Stomach (tissue), 9 donors: ENCODE measurements around the gene NECAB3. TPM values are rescaled to one million over a fixed set of nuclear protein-coding genes. Genes with fewer than 3 reads are reported as not detected.

Source experiments
- DNase-seq, 2 donors: peaks; one replicate each; pipeline versions ENCODE4 v3.0.0 to v3.0.0-alpha.2; 2013 to 2019
- H3K27ac ChIP-seq, 5 donors: fragments of 200-600 bp in 4 of 5; sonication (generic) in 4 of 5; one replicate each; pipeline ENCODE4 v1.5.1; 2013 to 2019; ENCODE audit warnings: mild to moderate bottlenecking in 1 of 5, moderate library complexity in 1 of 5
- H3K27me3 ChIP-seq, 3 donors: fragments of 200-600 bp; sonication (generic); one replicate each; pipeline ENCODE4 v1.5.1; 2017 to 2019; ENCODE audit warnings: mixed run types in 1 of 3
- H3K36me3 ChIP-seq, 4 donors: fragments of 200-600 bp; sonication (generic); 1 replicate in 3 of 4; 2 replicates in 1 of 4; pipeline ENCODE4 v1.5.1; 2016 to 2019
- H3K4me1 ChIP-seq, 4 donors: fragments of 200-600 bp; sonication (generic); one replicate each; pipeline ENCODE4 v1.5.1; 2016 to 2019
- H3K4me3 ChIP-seq, 4 donors: fragments of 200-600 bp; sonication (generic) in 3 of 4; one replicate each; pipeline ENCODE4 v1.5.1; 2016 to 2019; ENCODE audit warnings: mild to moderate bottlenecking in 1 of 4
- H3K9me3 ChIP-seq, 4 donors: fragments of 200-600 bp; sonication (generic); one replicate each; pipeline ENCODE4 v1.5.1; 2016 to 2019
- EP300 ChIP-seq: sonication (generic); formaldehyde crosslinking; IDR thresholded peaks from one replicate; pipeline ENCODE4 v1.6.1; 2017; ENCODE audit warnings: antibody characterized with exemption
- POLR2A ChIP-seq, 4 donors: fragments of 450-650 bp; IDR thresholded peaks; one replicate each; pipeline ENCODE4 v1.6.1; 2016; ENCODE audit warnings: antibody characterized with exemption in 4 of 4, control low read depth in 2 of 4, mild to moderate bottlenecking in 1 of 4, moderate library complexity in 1 of 4
- POLR2AphosphoS5 ChIP-seq, 3 donors: sonication (generic); formaldehyde crosslinking; IDR thresholded peaks; one replicate each; pipeline ENCODE4 v1.6.1; 2016; ENCODE audit warnings: antibody characterized with exemption in 3 of 3
- WGBS, 5 donors: extraction: QIAGEN DNeasy Blood & Tissue Kit in 3 of 5; methylation state at CpG; one replicate each; pipeline versions ENCODE4 v1.1.5 to v1.1.7; 2013 to 2018; 5-methylcytosine and 5-hydroxymethylcytosine counted together
- intact Hi-C: fragments of 100-400 bp; cut with DNase I; formaldehyde crosslinking; loops from one replicate; pipeline ENCODE4 v1.15.1; 2023; ENCODE audit warnings: low total_unique reads
- polyA plus RNA-seq, 3 donors: library from polyadenylated mRNA; stranded (reverse); fragments of 200-250 nt; gene quantifications; one replicate each; pipeline ENCODE4 v1.2.3, GENCODE V29; 2013
- total RNA-seq, 5 donors: library from RNA; depleted of rRNA; stranded (reverse); fragments of >200 nt; gene quantifications; one replicate each; pipeline versions ENCODE4 v1.1.0 to v1.2.3, GENCODE V29; 2014 to 2016
- TF ChIP-seq, protein P1 (sequence below), 7 experiments: fragments of 450-650 bp in 4 of 7; fragments of 200-600 bp in 3 of 7; sonication (generic) in 3 of 7; IDR thresholded peaks; one replicate each; pipeline ENCODE4 v1.5.1; 2016 to 2019; ENCODE audit warnings: antibody characterized with exemption in 7 of 7, control low read depth in 2 of 7, mild to moderate bottlenecking in 1 of 7
- donor health status: healthy with polysubstance abuse.
- donor health status: Bipolar disorder and iron deficiency.
- donor health status: healthy.

Gene NECAB3
- total and polyA plus RNA-seq, 8 donors = 28.1 to 335 (median 68.9) TPM

DNA sequence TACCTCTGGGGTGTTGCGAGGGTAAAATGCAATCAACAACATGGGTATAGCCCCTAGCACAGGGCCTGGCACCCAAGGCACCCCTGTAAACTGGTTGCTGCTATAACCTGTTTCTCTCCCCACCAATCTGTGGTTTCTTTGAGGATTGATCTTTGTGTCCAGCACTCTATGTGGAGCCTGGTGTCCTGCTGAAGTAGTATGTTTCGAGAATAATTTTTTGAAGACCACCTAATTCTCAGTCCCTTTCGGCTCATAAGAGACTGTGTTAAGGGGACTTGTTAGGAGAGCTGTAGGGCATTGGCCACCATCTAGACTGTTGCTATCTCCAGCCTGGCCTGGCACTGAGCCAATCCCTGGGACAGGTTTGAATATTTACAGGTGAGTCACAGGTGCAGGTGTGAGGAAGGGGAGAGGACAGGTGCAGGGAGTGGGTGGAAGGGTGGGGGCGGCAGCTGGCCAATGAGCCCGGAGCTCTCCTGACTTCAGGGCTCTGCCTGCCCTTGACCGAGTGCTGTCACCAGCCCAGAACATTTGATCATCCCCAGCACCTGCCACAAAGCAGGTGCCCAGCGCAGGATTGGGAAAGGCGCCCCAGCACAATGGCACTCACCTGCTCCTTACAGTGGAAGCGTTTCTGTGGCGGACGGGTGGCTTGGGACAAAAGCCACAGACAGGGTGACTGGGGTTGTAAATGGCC lies 20.2 kb downstream of the NECAB3 start:
- peaks cover 11 to 32% (median 28%) of the 10 kb centered on the region in 4 donors for H3K36me3 ChIP-seq
- peak in 2 of 3 donors; percentile 37 to 72 for TF ChIP-seq POLR2AphosphoS5 (IDR thresholded peaks at IDR 0.05)
- no peak for TF ChIP-seq EP300
- TF ChIP-seq, protein P1, sequence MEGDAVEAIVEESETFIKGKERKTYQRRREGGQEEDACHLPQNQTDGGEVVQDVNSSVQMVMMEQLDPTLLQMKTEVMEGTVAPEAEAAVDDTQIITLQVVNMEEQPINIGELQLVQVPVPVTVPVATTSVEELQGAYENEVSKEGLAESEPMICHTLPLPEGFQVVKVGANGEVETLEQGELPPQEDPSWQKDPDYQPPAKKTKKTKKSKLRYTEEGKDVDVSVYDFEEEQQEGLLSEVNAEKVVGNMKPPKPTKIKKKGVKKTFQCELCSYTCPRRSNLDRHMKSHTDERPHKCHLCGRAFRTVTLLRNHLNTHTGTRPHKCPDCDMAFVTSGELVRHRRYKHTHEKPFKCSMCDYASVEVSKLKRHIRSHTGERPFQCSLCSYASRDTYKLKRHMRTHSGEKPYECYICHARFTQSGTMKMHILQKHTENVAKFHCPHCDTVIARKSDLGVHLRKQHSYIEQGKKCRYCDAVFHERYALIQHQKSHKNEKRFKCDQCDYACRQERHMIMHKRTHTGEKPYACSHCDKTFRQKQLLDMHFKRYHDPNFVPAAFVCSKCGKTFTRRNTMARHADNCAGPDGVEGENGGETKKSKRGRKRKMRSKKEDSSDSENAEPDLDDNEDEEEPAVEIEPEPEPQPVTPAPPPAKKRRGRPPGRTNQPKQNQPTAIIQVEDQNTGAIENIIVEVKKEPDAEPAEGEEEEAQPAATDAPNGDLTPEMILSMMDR (IDR thresholded peaks at IDR 0.05) = no peak
- TF ChIP-seq POLR2A (IDR thresholded peaks at IDR 0.05) = no peak
- H3K4me1 ChIP-seq = peaks cover 39 to 54% (median 50%) of the 10 kb centered on the region in 4 donors
- no peak overlapping the region for H3K4me3 ChIP-seq
- H3K9me3 ChIP-seq = no peaks in the 10 kb centered on the region
- H3K27me3 ChIP-seq = no peaks in the 10 kb centered on the region
- H3K27ac ChIP-seq = peak overlapping the region; percentile 65 to 80 (median 70)
- 39 to 75% (median 58%) methylated on average over 4 to 11 of the region's 11 CpGs for WGBS, 5 donors
- intact Hi-C loops = no loop called here
- DNase-seq = peak; percentile 94 to 95

DNA sequence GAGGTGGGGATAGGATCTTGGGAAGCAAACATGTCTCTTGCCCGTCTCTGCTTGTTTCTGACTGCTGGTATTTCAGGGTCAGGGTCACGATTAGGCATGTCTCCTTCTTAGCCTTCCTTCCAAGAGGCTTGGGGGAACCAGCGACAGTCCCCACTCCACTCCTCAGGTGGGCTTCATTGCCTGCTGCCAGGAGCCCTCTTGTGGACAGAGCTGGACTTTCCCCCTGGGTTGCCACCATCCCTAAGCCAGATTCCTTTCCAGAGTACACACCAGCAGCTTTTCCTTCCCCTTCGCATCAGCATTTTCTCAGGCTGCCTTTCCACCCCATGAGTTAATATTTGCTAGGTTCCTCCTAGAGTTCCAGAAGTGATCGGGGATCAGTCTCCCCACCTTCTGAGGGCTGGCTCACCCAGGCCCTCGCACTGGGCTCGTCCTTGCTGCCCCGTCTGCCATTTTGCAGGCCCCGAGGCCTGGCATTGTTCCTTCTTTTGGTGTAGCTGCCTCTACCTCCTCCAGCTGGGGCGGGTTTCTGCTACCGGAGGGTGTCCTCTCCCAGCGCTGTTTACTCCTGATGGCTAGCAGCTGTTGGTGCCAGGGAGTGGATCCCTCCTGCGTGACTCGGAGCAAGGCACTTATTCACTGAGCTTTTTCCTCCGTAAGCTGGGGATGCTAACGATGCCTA lies 20.9 kb downstream of the NECAB3 start:
- no peaks in the 10 kb centered on the region for H3K27me3 ChIP-seq
- peak overlapping the region; percentile 65 to 80 (median 70) for H3K27ac ChIP-seq
- peaks cover 4 to 25% (median 21%) of the 10 kb centered on the region in 4 donors for H3K36me3 ChIP-seq
- H3K9me3 ChIP-seq = no peaks in the 10 kb centered on the region
- peak overlapping the region in 3 of 4 donors; percentile 7 to 17 (median 10) for H3K4me3 ChIP-seq
- 21 to 30% (median 27%) methylated on average over 15 to 16 of the region's 16 CpGs for WGBS, 5 donors
- TF ChIP-seq POLR2AphosphoS5 (IDR thresholded peaks at IDR 0.05) (peak in 2 of 3 donors; percentile 41 to 47), POLR2A (IDR thresholded peaks at IDR 0.05) (no peak), EP300 (no peak)
- TF ChIP-seq, protein P1 (IDR thresholded peaks at IDR 0.05) = peak in 6 of 7 experiments; percentile 5 to 79 (median 72)
- intact Hi-C loops = no loop called here
- peaks cover 45 to 61% (median 57%) of the 10 kb centered on the region in 4 donors for H3K4me1 ChIP-seq
- DNase-seq = peak; percentile 71 to 91

DNA sequence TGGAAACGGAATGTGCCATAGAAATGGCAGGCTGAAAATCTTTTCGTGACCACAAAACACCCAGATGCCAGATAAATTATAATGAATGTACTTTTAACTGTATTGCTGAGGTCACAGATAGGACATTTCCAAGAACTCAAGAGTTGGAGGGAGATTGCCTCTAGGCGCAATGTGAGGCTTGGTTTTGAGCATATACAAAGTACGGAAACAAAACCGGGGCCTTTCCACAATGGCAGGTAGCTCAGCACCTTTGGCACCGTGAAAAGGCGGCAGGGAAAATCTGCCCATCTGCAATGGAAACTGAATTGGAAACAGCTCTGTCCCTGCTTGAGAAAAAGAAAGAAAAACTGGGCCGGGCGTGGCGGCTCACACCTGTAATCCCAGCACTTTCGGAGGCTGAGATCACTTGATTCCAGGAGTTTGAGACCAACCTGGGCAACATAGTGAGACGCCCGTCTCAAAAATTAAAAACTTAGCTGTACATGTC lies 22.6 kb downstream of the NECAB3 start:
- Histone ChIP-seq H3K36me3 (peaks cover 0 to 7% (median 3%) of the 10 kb centered on the region in 4 donors), H3K4me3 (no peak overlapping the region), H3K27ac (peak overlapping the region; percentile 15 to 79 (median 59)), H3K9me3 (no peaks in the 10 kb centered on the region), H3K4me1 (peaks cover 63 to 79% (median 71%) of the 10 kb centered on the region in 4 donors), H3K27me3 (no peaks in the 10 kb centered on the region)
- no peak for TF ChIP-seq POLR2AphosphoS5 (IDR thresholded peaks at IDR 0.05)
- TF ChIP-seq EP300 = no peak
- TF ChIP-seq, protein P1 (IDR thresholded peaks at IDR 0.05) = no peak
- TF ChIP-seq POLR2A (IDR thresholded peaks at IDR 0.05) = no peak
- peak in 1 of 2 donors; percentile 56 for DNase-seq
- 27 to 60% (median 46%) methylated on average over 13 of the region's 13 CpGs for WGBS, 5 donors
- intact Hi-C loops = no loop called here

DNA sequence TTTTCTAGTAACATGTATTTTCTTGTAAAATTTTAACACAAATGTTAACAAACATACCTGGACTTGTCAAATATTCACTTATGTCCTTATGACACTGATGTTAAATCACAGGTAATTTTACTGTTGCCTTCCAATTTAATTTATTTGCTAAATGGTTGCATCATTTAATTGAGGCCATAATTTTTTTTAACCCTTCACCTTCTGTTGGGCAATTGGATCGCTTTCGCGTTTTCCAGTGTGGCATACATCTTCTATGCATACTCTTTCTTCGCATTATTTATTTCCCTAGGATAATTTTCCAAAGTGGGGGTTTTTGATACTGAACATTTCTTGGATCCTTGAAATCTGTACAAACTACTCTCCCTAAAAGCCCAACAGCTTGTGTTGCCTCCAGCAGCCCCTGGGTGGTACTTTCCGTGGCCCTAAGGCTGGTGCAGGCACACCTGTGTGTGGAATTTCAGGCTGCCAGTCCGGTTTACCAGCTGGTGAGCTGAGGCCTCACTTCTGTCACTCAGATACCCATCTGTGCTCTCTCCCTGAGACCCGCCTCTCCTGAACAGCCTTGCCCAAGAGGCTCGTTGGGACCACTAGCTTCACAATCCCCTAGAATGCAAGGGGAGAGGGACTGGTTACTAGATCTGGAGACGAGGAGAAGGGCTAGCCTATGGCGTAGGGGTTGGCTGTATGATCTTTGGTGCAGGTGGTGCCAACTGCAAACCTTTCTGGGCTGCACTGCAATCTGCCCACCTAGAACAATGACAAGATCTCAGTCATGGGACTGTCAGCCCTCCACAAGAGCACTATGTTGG lies 23.3 kb downstream of the NECAB3 start:
- H3K27me3 ChIP-seq = no peaks in the 10 kb centered on the region
- intact Hi-C loops = no loop called here
- no peak overlapping the region for H3K4me3 ChIP-seq
- no peak for TF ChIP-seq POLR2AphosphoS5 (IDR thresholded peaks at IDR 0.05)
- TF ChIP-seq POLR2A (IDR thresholded peaks at IDR 0.05) = no peak
- TF ChIP-seq, protein P1 (IDR thresholded peaks at IDR 0.05) = no peak
- no peak for TF ChIP-seq EP300
- peaks cover 65 to 83% (median 75%) of the 10 kb centered on the region in 4 donors for H3K4me1 ChIP-seq
- H3K9me3 ChIP-seq = no peaks in the 10 kb centered on the region
- peak overlapping the region; percentile 15 to 79 (median 59) for H3K27ac ChIP-seq
- H3K36me3 ChIP-seq = peaks cover 0 to 6% (median 3%) of the 10 kb centered on the region in 4 donors
- WGBS, 5 donors = 55 to 73% (median 61%) methylated on average over 10 of the region's 10 CpGs
- peak; percentile 68 to 85 for DNase-seq
